ENCODE results near the gene ZNF414. TPM values are rescaled to one million over a fixed set of nuclear protein-coding genes. Genes with fewer than 3 reads are reported as not detected.

Gene ZNF414
- total RNA-seq, 2 experiments from 2014 or later = 21.6 to 24.0 TPM

GRCh38 chr19:8552810-8553209 is 38.8 kb upstream of the ZNF414 start:
- Mint-ChIP-seq H3K27me3 (no peaks in the 10 kb centered on the region), H3K4me3 (no peak overlapping the region), H3K4me1 (ENCODE audit: low read depth) (peaks cover 8% of the 10 kb centered on the region), H3K36me3 (ENCODE audit: low read depth) (no peaks in the 10 kb centered on the region), H3K27ac (no peak overlapping the region), H3K9me3 (no peaks in the 10 kb centered on the region)
- ATAC-seq (peak; percentile 66), DNase-seq (peak; percentile 26)
- TF ChIP-seq CTCF (IDR thresholded peaks at IDR 0.05) = no peak
- ChIA-PET CTCF (no interaction called here), POLR2A (no interaction called here)
- intact Hi-C loops (cut with micrococcal nuclease) = no loop called here

- no peak overlapping the region for H3K4me3 Mint-ChIP-seq
- H3K9me3 Mint-ChIP-seq = no peaks in the 10 kb centered on the region
- peaks cover 3% of the 10 kb centered on the region for H3K4me1 Mint-ChIP-seq (ENCODE audit: low read depth)
- TF ChIP-seq CTCF (IDR thresholded peaks at IDR 0.05) = no peak
- H3K27me3 Mint-ChIP-seq = no peaks in the 10 kb centered on the region
- no peak overlapping the region for H3K27ac Mint-ChIP-seq
- CTCF ChIA-PET = no interaction called here
- H3K36me3 Mint-ChIP-seq (ENCODE audit: low read depth) = no peaks in the 10 kb centered on the region
- DNase-seq (no peak), ATAC-seq (no peak)
- intact Hi-C loops (cut with micrococcal nuclease) = no loop called here
- POLR2A ChIA-PET = no interaction called here
Observed at GRCh38 chr19:8550070-8550469, 36.1 kb upstream of the ZNF414 start.

- POLR2A ChIA-PET = interaction anchor here (0.8 kb wide), 1 partner anchor 399 kb away, joined by 3 read pairs; no protein-coding TSS in a partner anchor
- Mint-ChIP-seq H3K9me3 (no peaks in the 10 kb centered on the region), H3K27ac (no peak overlapping the region)
Observed at GRCh38 chr19:8545743-8546142, 31.8 kb upstream of the ZNF414 start.

GRCh38 chr19:8544168-8544567 is 30.2 kb upstream of the ZNF414 start:
- intact Hi-C loops (cut with micrococcal nuclease) = no loop called here
- no peak overlapping the region for H3K4me3 Mint-ChIP-seq
- no peaks in the 10 kb centered on the region for H3K27me3 Mint-ChIP-seq
- CTCF ChIA-PET = no interaction called here
- H3K9me3 Mint-ChIP-seq = no peaks in the 10 kb centered on the region
- POLR2A ChIA-PET = interaction anchor here (0.6 kb wide), 1 partner anchor 507 kb away, joined by 3 read pairs; no protein-coding TSS in a partner anchor
- DNase-seq = no peak
- no peaks in the 10 kb centered on the region for H3K4me1 Mint-ChIP-seq (ENCODE audit: low read depth)
- no peaks in the 10 kb centered on the region for H3K36me3 Mint-ChIP-seq (ENCODE audit: low read depth)
- no peak for ATAC-seq
- H3K27ac Mint-ChIP-seq = no peak overlapping the region
- TF ChIP-seq CTCF (IDR thresholded peaks at IDR 0.05) = no peak

More at GRCh38 chr19:8545743-8546142, 31.8 kb upstream of the ZNF414 start:
- ATAC-seq (no peak), DNase-seq (no peak)
- TF ChIP-seq CTCF (IDR thresholded peaks at IDR 0.05) = no peak
- intact Hi-C loops (cut with micrococcal nuclease) = no loop called here
- Mint-ChIP-seq H3K27me3 (no peaks in the 10 kb centered on the region), H3K4me3 (no peak overlapping the region), H3K4me1 (ENCODE audit: low read depth) (no peaks in the 10 kb centered on the region), H3K36me3 (ENCODE audit: low read depth) (no peaks in the 10 kb centered on the region)
- CTCF ChIA-PET = interaction anchor here (0.6 to 1.4 kb wide), 3 partner anchors 32 to 192 kb away, joined by 3 to 4 read pairs (median 3); no protein-coding TSS in a partner anchor

- ChIA-PET CTCF (interaction anchor here (1.4 kb wide), 1 partner anchor 76 kb away, joined by 5 read pairs; no protein-coding TSS in a partner anchor), POLR2A (no interaction called here)
- no peaks in the 10 kb centered on the region for H3K36me3 Mint-ChIP-seq (ENCODE audit: low read depth)
Observed at GRCh38 chr19:8539621-8540149, 25.7 kb upstream of the ZNF414 start.

More at GRCh38 chr19:8539621-8540149, 25.7 kb upstream of the ZNF414 start:
- DNase-seq (no peak), ATAC-seq (no peak)
- Mint-ChIP-seq H3K4me3 (no peak overlapping the region), H3K27me3 (no peaks in the 10 kb centered on the region), H3K4me1 (ENCODE audit: low read depth) (no peaks in the 10 kb centered on the region), H3K9me3 (no peaks in the 10 kb centered on the region), H3K27ac (no peak overlapping the region)
- intact Hi-C loops (cut with micrococcal nuclease) = no loop called here
- no peak for TF ChIP-seq CTCF (IDR thresholded peaks at IDR 0.05)
